GM12872 (cell line): ENCODE data around the gene VAV1.

Experiments used
- TF ChIP-seq, protein P1 (sequence below): IDR thresholded peaks from 3 replicates; pipeline ENCODE4 v1.5.1; 2011; ENCODE audit warnings: low read depth, mild to moderate bottlenecking, low read length, moderate library complexity; ENCODE audit not compliant: insufficient read depth

The VAV1 gene

DNA sequence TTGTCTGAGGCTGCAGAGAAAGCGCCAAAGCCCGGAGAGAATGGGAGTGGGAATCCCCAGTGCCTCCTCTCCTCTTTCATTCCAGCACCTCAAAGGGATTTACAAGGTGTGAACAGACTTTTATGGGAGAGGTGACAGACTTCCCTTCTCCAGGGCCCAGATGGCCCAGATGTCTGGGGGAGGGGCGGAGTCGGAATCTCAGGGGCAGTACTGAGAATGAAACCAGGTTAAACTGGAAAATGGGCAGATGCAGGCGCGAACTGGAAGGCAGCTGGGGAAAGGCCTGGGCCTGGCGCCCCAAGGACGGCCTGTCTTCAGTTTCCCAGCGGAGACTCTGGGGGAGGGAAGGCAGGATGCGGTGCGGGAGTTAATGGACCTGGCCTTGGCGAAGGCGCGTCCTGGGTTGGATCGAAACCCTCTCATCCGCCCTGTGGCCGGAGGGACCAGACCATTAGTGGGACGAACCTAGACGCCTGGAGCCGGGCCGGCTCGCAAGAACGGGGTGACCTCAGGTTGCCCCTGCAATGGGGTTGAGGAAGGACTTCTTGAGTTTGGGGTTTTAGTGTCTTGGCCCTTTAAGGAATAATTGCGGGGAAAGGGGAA is 33.6 kb upstream of the VAV1 start:
- TF ChIP-seq, protein P1, sequence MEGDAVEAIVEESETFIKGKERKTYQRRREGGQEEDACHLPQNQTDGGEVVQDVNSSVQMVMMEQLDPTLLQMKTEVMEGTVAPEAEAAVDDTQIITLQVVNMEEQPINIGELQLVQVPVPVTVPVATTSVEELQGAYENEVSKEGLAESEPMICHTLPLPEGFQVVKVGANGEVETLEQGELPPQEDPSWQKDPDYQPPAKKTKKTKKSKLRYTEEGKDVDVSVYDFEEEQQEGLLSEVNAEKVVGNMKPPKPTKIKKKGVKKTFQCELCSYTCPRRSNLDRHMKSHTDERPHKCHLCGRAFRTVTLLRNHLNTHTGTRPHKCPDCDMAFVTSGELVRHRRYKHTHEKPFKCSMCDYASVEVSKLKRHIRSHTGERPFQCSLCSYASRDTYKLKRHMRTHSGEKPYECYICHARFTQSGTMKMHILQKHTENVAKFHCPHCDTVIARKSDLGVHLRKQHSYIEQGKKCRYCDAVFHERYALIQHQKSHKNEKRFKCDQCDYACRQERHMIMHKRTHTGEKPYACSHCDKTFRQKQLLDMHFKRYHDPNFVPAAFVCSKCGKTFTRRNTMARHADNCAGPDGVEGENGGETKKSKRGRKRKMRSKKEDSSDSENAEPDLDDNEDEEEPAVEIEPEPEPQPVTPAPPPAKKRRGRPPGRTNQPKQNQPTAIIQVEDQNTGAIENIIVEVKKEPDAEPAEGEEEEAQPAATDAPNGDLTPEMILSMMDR: no peak

DNA sequence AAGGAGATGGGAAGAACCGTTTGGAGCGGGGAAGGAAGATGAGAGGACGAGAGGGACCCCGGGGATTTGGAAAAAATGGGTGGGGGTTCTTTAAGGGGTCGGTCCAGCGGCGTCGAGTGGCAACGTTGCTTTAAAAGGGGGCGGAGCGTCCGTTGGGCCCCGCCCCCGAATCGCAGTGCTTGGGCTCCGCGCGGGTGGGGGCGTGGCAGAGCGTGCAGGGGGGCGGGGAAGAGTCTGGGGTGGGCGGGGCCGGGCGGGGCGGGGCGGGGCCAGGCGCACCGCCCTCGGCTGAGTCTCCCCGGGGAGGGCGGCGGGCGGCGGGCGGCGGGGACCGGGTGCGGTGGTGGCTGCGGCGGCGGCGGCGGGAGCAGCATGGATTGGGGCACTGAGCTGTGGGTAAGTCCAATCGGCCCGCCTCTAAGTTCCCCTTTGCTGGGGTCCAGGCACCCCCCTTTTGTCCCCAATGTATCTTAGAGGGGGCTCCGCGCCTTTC is 33.1 kb upstream of the VAV1 start, which contains the start of gene TRIP10:
Gene TRIP10, plus strand, starts transcription at position 291 of the 493 bp plus-strand sequence. Its CDS starts 82 bp downstream, at position 373.
- TF ChIP-seq, protein P1: no peak

GRCh38 chr19:6739883-6740588 is 32.5 kb upstream of the VAV1 start:
- TF ChIP-seq, protein P1: no peak

GRCh38 chr19:6740589-6741343 is 31.7 kb upstream of the VAV1 start:
- TF ChIP-seq, protein P1: no peak

DNA sequence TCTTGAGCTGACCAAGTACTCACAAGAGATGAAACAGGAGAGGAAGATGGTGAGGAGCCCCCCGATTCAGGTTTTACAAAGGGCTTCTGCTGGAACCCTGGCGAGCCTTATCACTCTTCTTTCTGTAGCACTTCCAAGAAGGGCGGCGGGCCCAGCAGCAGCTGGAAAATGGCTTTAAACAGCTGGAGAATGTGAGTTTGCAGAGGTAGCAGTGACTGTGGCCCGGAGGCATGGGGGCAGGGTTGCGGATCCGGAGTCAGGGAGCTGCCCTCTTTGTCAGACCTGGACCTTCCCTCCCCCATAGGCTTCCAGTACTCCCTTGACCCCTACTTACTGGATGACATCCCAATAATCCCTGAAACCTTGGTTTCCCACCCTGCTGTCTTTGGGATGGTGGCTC is 29.4 kb upstream of the VAV1 start:
- TF ChIP-seq, protein P1: no peak

DNA sequence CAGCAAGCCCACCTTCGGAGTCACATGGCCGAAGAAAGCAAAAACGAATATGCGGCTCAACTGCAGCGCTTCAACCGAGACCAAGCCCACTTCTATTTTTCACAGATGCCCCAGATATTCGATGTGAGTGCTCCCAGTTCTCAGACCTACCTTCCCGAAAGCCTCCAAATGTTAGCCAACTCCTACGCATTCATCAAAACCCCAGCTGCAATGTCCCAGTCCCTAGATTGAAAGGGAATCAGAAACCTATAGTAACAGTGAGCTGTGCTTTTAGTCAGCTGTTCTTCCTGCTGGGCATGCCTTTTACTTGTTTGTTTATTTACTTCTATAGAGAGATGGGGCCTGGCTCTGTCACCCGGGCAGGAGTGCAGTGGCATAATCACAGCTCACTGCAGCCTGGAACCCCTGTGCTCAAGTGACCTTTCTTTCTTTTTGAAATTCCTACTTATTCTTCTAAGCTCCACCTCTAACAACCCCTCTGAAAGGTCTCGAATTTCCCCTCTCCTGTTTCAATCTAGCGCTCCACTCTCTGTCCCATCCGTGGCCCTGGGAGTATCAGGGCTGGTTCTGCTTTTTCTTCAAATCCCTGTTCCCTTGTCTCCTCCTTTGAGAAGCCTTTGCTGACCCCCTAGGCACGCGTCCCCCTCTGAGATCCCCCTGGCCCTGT is 28.7 kb upstream of the VAV1 start:
- TF ChIP-seq, protein P1: no peak
